ENCODE data around the gene DHX58.

DNA sequence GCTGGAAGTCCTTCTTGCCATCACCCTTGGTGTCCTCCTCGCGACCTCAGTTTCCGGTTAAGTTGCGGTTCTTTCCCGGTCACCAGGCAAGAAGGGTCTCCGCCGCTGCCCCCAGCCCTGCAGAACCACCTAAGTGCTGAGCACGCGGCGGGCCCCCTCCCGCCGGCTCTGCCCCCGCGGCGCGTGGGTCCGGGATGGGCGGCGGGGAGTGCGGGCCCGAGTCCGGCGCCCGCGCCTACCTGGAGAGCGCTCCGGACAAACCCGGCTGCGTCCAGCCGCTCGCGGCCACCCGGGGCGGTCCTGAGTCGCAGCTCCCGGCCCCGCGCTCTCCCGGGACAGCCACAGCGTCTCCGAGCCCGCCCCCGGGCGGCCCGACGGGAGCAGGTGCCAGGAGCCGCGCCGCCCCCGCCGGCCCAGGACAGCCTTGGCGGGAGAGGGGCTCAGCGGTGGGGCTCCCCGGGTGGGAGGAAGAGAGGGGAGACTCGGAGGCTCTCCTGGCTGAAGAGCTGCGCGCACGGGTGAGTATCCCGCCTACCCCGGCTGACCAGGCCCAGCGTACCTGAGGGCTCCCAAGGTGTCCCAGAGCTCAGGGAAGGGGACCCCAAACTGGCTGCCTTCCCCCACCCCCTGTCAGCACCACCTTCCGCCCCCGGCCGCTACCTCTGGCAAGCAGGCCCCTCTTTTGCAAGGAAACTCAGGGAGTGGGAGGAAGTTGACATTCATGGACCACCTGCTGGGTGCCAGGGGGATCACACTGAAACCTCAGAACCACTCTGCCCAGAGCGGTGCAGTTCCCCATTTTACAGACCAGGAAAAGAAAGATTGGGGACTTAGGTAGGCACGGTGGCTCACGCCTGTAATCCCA lies 40.0 kb downstream of the DHX58 start:
- TF ChIP-seq, protein P1, sequence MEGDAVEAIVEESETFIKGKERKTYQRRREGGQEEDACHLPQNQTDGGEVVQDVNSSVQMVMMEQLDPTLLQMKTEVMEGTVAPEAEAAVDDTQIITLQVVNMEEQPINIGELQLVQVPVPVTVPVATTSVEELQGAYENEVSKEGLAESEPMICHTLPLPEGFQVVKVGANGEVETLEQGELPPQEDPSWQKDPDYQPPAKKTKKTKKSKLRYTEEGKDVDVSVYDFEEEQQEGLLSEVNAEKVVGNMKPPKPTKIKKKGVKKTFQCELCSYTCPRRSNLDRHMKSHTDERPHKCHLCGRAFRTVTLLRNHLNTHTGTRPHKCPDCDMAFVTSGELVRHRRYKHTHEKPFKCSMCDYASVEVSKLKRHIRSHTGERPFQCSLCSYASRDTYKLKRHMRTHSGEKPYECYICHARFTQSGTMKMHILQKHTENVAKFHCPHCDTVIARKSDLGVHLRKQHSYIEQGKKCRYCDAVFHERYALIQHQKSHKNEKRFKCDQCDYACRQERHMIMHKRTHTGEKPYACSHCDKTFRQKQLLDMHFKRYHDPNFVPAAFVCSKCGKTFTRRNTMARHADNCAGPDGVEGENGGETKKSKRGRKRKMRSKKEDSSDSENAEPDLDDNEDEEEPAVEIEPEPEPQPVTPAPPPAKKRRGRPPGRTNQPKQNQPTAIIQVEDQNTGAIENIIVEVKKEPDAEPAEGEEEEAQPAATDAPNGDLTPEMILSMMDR (conservative IDR thresholded peaks at IDR 0.05; ENCODE audit: low read length) = peak; percentile 34; the same call in 1 of the 2 replicates
- no peak for TF ChIP-seq EZH2phosphoT487 (IDR thresholded peaks at IDR 0.05; ENCODE audit: borderline replicate concordance)
